OCI-M1 (cell line): ENCODE measurements around the gene ELOA.
"Not testable (repeated sequence)": the region's sequence is repeated elsewhere in the genome, so short reads cannot be mapped to it uniquely, and the experiment has no call there.

Experiments used
- DNase-seq: peaks from one replicate; lab custom pipeline; 2025; lab: John Stamatoyannopoulos, UW

The ELOA gene

GRCh38 chr1:23736437-23737134, 6.7 kb upstream of the ELOA start:
- no peak for DNase-seq

DNA sequence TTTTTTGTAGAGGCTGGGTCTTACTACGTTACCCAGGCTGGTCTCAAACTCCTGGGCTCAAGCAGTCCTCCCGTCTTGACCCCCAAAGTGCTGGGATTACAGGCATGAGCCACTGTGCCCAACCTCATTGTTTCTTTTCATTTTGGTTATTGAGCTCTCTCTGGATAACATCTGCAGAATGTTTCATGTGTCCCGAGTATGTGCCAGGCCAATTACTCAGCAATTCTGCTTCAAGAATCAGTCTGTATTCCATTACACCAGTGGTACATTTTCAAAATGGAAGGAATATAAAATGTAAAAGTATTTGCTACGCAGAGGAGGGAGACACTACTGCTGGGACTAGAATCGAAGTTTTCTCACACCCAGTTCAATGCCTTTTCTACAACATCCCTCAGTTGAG, 1.7 kb upstream of the ELOA start:
- DNase-seq: peak; percentile 25

GRCh38 chr1:23742670-23743286, 493 bp upstream of the ELOA start:
- DNase-seq: peak; percentile 66

GRCh38 chr1:23745515-23745914, 2.2 kb downstream of the ELOA start:
- DNase-seq: peak; percentile 64

DNA sequence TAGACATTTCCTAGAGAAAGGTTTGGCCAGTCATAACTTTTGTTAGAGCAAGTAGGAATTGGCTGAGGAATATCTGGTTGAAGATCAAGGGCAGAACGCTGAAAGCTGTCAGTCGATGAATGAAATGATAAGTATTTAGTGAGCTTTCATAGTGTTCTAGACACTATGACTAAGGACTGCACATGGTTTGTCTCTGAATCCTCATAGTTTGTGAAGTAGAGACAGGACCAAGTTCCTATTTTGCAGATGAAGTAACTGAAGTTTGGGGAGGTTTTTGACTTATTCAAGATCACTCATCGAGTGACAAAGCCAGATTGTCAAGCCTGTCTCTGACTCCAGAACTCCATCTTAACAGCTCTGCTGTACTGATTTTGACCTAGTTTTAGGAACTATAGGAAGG, 4.7 kb downstream of the ELOA start:
- no peak for DNase-seq

DNA sequence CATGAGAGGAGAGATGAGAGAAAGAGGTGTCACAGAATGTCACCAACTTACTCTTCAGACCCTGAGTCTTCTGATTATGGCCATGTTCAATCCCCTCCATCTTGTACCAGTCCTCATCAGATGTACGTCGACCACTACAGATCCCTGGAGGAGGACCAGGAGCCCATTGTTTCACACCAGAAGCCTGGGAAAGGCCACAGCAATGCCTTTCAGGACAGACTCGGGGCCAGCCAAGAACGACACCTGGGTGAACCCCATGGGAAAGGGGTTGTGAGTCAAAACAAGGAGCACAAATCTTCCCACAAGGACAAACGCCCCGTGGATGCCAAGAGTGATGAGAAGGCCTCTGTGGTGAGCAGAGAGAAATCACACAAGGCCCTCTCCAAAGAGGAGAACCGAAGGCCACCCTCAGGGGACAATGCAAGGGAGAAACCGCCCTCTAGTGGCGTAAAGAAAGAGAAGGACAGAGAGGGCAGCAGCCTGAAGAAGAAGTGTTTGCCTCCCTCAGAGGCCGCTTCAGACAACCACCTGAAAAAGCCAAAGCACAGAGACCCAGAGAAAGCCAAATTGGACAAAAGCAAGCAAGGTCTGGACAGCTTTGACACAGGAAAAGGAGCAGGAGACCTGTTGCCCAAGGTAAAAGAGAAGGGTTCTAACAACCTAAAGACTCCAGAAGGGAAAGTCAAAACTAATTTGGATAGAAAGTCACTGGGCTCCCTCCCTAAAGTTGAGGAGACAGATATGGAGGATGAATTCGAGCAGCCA, 8.0 kb downstream of the ELOA start:
- DNase-seq: peak; percentile 58

DNA sequence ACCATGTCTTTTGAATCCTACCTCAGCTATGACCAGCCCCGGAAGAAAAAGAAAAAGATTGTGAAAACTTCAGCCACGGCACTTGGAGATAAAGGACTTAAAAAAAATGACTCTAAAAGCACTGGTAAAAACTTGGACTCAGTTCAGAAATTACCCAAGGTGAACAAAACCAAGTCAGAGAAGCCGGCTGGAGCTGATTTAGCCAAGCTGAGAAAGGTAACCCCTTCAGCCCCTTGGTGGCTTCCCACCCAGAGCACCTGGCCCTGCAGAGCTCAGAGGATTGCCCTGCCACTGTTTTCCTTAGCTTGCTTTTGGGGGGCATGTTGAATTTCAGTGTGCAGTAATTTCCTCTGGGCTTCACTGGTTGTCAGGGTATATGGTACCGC, 8.5 kb downstream of the ELOA start:
- no peak for DNase-seq

- no peak for DNase-seq
These were observed 9.6 kb downstream of the ELOA start for GRCh38 chr1:23752909-23753308.

DNA sequence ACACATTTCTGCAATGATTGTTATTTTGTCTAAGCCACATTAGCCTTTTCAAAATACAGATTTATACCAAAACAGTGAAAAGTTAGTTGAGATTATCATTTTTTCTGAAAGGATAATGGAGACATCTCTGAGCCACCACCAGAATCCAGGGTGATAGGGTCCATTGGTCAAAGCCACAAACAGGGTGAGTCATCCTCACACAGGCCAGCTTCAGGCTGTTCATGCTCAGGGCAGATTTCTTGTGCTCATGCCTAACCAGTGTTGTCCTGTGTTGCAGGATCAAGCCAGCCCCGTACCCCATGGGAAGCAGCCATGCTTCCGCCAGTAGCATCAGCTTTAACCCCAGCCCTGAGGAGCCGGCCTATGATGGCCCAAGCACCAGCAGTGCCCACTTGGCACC, 13.4 kb downstream of the ELOA start:
- no peak for DNase-seq

GRCh38 chr1:23757812-23758211, 14.5 kb downstream of the ELOA start:
- DNase-seq: no peak

DNA sequence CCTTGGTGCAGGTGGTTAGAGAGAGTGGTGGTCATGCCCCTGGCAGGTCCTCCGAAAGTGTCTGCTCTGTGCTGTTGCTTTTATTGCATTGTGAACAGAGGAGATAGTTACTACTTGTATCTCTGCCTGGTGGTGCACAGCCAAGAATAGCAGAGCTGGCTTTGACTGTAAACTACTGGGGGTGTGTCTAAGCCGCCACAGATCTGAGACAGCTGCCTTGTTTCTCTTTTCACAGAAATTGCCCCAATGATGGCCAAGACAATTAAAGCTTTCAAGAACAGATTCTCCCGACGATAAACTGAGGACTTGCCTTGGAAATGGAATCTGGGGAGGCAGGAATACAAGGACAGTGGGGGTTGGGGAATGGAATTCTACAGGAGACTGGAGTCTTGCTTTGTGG, 16.0 kb downstream of the ELOA start:
- DNase-seq: no peak

DNA sequence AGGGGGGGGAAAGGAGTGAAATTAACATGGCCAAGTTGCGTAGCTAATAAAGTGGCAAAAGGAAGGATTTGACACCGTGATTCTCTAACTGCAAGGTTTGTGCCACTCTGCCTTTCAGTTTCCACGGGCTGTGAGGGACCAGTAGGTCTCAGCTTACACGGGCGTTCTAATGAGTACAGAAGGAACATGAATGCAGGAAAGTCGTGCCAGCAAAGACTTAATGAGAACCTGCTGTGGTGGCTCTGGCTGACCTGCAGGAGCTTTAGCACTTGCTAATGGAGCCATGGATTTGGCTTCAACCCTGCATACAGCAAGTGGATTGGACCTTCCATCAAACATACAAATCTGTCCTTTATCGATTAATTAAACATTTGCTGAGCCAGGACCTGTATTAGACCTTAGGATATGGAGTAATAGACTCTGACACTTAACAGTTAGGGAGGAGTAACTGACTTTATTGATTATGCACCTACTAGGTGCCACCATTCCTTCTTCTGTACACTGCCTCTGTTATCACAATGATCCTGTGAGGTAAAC, 19.8 kb downstream of the ELOA start:
- no peak for DNase-seq

- DNase-seq: no peak
These were observed 25.5 kb downstream of the ELOA start for GRCh38 chr1:23768733-23769132.

DNA sequence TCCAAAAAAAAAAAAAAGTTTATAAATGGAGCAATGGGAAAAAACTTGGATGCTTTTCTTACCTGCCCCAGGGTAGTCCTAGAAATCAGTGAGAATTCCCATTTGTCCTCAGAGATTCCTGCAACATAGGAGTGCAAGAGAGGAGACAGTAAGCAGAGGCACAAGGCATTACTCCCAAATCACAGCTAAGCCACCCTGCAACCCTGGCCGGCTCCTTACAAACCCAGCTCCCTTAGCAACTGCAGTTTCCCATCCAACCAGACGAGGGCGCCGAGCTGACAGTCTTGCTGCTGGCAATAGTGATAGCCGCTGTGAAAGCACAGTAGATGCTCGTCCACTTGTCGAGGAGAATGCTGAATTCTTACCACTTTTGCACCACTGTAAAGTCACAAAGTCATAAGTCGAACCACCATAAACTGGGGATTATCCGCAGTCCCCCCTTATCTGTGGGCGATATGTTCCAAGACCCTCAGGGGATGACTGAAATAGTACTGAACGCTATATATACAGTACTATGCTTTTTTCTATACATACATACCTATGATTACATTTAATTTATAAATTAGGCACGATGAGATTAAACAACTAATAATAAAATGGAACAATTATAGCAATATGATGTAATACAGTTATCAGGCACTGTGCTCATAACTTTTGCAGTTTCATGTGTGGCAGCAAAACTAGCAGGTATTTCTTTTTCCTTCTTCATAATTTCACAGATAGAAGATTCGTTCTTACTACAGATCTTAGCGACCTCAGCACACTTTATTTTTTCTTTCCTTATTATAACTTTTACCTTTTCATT, 29.0 kb downstream of the ELOA start:
- DNase-seq: peak; percentile 93

- DNase-seq: peak; percentile 44
These were observed 29.6 kb downstream of the ELOA start for GRCh38 chr1:23772854-23773242.

- peak; percentile 26 for DNase-seq
These were observed 31.1 kb downstream of the ELOA start for GRCh38 chr1:23774174-23774880.

DNA sequence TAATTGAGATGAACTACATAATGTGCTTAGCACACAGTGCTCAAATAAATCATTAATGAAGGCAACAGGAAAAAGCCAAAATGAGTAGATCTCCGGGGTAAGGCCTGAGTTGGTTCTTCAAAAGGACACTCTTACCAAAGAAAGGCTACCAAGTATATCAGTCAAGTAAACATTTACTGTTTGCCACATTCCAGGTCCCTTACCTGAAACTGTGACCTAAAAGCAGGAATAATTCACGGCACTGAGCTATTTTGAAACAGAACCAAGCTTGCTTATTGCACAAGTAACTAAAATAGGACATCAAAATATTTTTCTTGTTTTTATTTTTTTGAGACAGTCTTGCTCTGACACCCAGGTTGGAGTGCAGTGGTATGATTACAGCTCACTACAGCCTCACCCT, 32.9 kb downstream of the ELOA start:
- DNase-seq: no peak

GRCh38 chr1:23777979-23778814, 34.9 kb downstream of the ELOA start, which contains the start of gene PITHD1:
Gene PITHD1 (plus strand): TSS chr1:23778418. CDS start chr1:23778516, 98 bp downstream.
- DNase-seq: peak; percentile 96

GRCh38 chr1:23779826-23780371, 36.6 kb downstream of the ELOA start:
- DNase-seq: peak; percentile 21

DNA sequence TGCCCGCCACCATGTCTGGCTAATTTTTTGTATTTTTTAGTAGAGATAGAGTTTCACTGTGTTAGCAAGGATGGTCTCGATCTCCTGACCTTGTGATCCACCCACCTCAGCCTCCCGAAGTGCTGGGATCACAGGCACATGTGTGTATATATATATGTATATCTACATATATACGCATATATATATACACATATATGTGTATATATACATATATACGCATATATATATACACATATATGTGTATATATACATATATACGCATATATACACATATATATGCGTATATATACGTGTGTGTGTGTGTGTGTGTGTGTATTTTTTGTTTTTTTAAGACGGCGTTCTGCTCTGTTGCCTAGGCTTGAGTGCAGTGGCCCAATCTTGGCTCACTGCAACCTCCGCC, 39.9 kb downstream of the ELOA start:
- DNase-seq: not testable (repeated sequence)
